ENCODE results near the gene LARGE1.

GRCh38 chr22:33521879-33522665 lies 398.2 kb downstream of the LARGE1 start:
- TF ChIP-seq EZH2 (IDR thresholded peaks at IDR 0.05; ENCODE audit: low read length, unreplicated experiment) (no peak), EZH2phosphoT487 (IDR thresholded peaks at IDR 0.05; ENCODE audit: borderline replicate concordance, low read length) (no peak)
